ENCODE measurements around the gene LIMS2.

Gene LIMS2

GRCh38 chr2:127632592-127633489, 42.5 kb downstream of the LIMS2 start:
- DNase-seq (ENCODE audit: low read depth): no peak
- TF ChIP-seq, protein P1, sequence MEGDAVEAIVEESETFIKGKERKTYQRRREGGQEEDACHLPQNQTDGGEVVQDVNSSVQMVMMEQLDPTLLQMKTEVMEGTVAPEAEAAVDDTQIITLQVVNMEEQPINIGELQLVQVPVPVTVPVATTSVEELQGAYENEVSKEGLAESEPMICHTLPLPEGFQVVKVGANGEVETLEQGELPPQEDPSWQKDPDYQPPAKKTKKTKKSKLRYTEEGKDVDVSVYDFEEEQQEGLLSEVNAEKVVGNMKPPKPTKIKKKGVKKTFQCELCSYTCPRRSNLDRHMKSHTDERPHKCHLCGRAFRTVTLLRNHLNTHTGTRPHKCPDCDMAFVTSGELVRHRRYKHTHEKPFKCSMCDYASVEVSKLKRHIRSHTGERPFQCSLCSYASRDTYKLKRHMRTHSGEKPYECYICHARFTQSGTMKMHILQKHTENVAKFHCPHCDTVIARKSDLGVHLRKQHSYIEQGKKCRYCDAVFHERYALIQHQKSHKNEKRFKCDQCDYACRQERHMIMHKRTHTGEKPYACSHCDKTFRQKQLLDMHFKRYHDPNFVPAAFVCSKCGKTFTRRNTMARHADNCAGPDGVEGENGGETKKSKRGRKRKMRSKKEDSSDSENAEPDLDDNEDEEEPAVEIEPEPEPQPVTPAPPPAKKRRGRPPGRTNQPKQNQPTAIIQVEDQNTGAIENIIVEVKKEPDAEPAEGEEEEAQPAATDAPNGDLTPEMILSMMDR (IDR thresholded peaks at IDR 0.05; ENCODE audit: low read depth, low read length): no peak
- TF ChIP-seq MAX (IDR thresholded peaks at IDR 0.05; ENCODE audit: low read depth, low read length): no peak
- TF ChIP-seq POLR2A (IDR thresholded peaks at IDR 0.05; ENCODE audit: extremely low read depth, insufficient read length): no peak
- no peak for TF ChIP-seq MYC (IDR thresholded peaks at IDR 0.05; ENCODE audit: low read depth, low read length)
- H3K4me3 ChIP-seq (ENCODE audit: low read depth, low read length): no peak overlapping the region

DNA sequence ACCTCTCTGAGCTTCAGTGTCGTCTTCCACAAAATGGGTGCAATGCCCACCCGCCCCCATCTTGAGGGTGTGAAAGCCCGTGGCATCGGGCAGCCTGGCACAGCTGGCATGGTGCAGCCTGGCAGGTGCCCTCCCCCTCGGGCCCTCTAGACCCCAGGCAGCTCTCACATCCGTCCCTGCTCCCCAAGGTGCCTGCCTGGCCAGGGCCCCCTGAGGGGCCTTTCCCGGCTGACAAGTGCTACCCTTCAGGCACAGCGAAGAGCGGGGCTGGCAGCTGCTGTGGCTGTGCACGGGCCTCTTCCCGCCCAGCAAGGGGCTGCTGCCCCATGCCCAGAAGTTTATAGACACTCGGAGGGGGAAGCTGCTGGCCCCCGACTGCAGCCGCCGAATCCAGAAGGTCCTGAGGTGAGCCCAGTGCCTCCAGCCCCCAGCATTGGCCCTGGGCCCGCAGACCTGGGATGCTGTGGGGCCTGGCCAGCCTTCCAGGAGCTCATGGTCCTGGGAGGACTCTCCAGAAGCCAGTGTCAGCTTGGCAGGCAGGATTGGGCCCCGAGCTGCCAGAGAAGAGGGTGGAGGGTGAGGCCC, 43.2 kb downstream of the LIMS2 start:
- TF ChIP-seq MYC (IDR thresholded peaks at IDR 0.05; ENCODE audit: low read depth, low read length) (no peak), MAX (IDR thresholded peaks at IDR 0.05; ENCODE audit: low read depth, low read length) (no peak), POLR2A (IDR thresholded peaks at IDR 0.05; ENCODE audit: extremely low read depth, insufficient read length) (no peak)
- TF ChIP-seq, protein P1 (IDR thresholded peaks at IDR 0.05; ENCODE audit: low read depth, low read length): no peak
- DNase-seq (ENCODE audit: low read depth): no peak
- H3K4me3 ChIP-seq (ENCODE audit: low read depth, low read length): no peak overlapping the region

GRCh38 chr2:127631541-127631996, 43.8 kb downstream of the LIMS2 start:
- TF ChIP-seq, protein P1 (IDR thresholded peaks at IDR 0.05; ENCODE audit: low read depth, low read length): no peak
- no peak for TF ChIP-seq MAX (IDR thresholded peaks at IDR 0.05; ENCODE audit: low read depth, low read length)
- TF ChIP-seq MYC (IDR thresholded peaks at IDR 0.05; ENCODE audit: low read depth, low read length): no peak
- TF ChIP-seq POLR2A (IDR thresholded peaks at IDR 0.05; ENCODE audit: extremely low read depth, insufficient read length): no peak
- no peak for DNase-seq (ENCODE audit: low read depth)
- H3K4me3 ChIP-seq (ENCODE audit: low read depth, low read length): no peak overlapping the region

DNA sequence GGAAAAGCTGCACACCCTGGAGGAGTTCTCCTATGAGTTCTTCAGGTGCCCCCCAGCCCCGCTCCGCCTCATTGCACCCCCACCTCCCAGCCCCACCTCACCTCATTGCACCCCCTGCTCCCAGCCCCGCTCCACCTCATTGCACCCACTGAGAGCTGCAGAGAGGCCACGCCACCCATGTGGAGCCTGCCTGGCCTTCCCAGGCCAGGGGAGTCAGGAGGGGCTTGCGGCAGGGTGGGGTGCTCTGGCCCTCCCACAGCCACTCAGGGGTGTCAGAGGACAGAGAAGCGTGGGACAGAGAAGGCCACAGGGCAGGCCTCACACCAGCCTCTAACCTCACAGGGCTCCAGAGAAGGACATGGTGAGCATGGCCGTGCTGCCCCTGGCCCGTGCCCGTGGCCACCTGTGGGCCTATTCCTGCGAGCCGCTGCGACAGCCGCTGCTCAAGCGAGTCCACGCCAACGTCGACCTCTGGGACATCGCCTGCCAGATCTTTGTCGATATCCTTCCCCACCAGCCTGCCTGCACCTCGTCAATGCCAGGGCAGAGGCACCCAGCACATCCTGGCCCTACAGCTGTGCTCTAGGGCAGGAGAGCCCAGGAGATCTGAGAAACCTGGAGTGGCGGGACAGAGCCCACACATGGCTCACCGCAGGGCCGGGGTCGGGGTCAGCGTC, 44.3 kb downstream of the LIMS2 start:
- TF ChIP-seq MAX (IDR thresholded peaks at IDR 0.05; ENCODE audit: low read depth, low read length) (no peak), MYC (IDR thresholded peaks at IDR 0.05; ENCODE audit: low read depth, low read length) (no peak), POLR2A (IDR thresholded peaks at IDR 0.05; ENCODE audit: extremely low read depth, insufficient read length) (no peak)
- TF ChIP-seq, protein P1 (IDR thresholded peaks at IDR 0.05; ENCODE audit: low read depth, low read length): no peak
- DNase-seq (ENCODE audit: low read depth): no peak

DNA sequence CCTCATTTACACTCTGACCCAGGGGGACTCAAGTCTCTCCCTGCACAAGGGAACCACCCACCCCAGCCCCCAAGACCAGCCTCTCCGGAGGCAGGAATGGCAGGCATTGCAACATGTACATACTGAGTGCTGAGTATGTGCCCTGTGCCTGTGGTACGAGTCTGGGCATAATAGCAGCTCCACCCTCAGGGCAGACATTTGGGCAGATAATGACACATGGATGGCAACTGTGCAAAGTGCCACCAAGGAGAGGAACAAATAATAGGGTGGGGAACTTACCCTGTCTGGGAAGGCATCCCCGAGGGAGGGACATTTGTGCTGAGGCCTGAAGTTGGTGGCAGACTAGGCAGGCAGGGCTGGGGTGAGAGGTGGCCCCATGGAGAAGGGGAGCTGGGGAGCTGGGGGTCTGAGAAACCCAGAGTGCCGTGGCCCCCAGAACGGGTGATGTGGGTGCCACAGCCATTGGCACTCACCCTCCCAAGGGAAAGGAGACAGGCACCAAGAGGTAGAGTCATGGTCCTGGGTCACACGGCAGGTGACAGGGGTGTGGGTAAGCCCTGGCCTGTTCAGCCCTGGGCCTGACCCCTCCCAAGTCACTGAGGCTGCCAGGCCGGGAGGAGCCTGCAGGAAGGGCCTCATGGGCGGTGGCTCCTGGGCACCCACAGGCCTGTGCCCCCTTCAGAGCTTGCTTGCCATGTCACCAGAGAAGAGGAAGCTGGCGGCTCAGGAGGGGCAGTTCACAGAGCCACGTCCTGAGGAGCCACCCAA, 45.0 kb downstream of the LIMS2 start:
- no peak for DNase-seq (ENCODE audit: low read depth)
- no peak for TF ChIP-seq MYC (IDR thresholded peaks at IDR 0.05; ENCODE audit: low read depth, low read length)
- TF ChIP-seq MAX (IDR thresholded peaks at IDR 0.05; ENCODE audit: low read depth, low read length): no peak
- TF ChIP-seq, protein P1 (IDR thresholded peaks at IDR 0.05; ENCODE audit: low read depth, low read length): no peak
- TF ChIP-seq POLR2A (IDR thresholded peaks at IDR 0.05; ENCODE audit: extremely low read depth, insufficient read length): no peak
- H3K4me3 ChIP-seq (ENCODE audit: low read depth, low read length): no peak overlapping the region

More for the DNA sequence above, 44.3 kb downstream of the LIMS2 start:
- H3K4me3 ChIP-seq (ENCODE audit: low read depth, low read length): no peak overlapping the region

All from NB4 (cell line).